ENCODE measurements around the gene NR2C2AP. TPM values are rescaled to one million over a fixed set of nuclear protein-coding genes. Genes with fewer than 3 reads are reported as not detected.
A peak's percentile ranks its signal among the peaks of the same experiment; 100 is the strongest.

Gene NR2C2AP
- total and polyA plus RNA-seq, 2 of the 13 experiments (the other 11 are each of a cell fraction or from before 2014, with no cell fraction given): 12.2 to 26.8 TPM

DNA sequence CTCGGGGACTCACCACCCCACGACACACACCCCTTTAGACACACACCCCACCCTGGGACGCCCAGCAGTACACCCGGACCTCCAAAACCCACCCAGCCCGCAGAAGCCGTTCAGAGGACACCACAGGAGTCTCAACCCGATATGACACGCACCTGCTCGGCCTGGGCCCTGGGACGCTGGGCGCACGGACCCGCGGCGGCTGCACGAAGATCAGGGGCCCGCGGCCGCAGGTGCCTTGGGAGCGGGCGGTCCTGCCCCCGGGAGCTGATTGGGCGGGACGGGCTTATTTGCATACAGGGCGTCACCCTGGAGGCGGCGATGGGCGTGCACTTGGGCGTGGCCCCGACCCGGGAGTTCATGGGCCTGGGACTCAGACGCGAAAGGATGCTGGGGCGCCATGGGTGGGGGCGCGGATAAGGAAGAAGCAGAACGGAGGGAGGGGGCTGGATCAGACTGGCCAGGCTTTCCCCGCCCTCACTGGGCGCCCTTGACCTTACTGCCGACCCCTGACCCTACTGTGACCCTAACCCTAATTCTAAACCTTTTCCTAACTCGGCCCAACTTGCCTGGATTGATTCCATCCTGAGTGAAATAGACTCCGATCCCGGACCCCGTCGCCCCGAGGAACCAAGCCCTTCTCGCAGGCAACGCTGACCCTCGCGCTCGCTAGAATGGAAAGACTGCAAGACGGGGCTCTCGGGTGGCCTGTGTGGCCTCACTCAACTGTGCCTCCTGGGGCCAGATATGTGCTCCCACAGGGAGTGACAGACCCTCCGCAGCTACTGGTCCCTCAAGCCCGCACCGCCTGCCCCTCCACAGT is 33.0 kb downstream of the NR2C2AP start, which contains the start of gene MEF2B (continued):
- TF ChIP-seq, protein P1, sequence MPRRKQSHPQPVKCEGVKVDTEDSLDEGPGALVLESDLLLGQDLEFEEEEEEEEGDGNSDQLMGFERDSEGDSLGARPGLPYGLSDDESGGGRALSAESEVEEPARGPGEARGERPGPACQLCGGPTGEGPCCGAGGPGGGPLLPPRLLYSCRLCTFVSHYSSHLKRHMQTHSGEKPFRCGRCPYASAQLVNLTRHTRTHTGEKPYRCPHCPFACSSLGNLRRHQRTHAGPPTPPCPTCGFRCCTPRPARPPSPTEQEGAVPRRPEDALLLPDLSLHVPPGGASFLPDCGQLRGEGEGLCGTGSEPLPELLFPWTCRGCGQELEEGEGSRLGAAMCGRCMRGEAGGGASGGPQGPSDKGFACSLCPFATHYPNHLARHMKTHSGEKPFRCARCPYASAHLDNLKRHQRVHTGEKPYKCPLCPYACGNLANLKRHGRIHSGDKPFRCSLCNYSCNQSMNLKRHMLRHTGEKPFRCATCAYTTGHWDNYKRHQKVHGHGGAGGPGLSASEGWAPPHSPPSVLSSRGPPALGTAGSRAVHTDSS (CRISPR knock-in tag; conservative IDR thresholded peaks at IDR 0.05): no peak
- no peak for TF ChIP-seq ZBTB7A (CRISPR knock-in tag; IDR thresholded peaks at IDR 0.05)
- TF ChIP-seq ZNF367 (CRISPR knock-in tag; IDR thresholded peaks at IDR 0.05; ENCODE audit: borderline replicate concordance): no peak
- TF ChIP-seq RBAK (CRISPR knock-in tag; IDR thresholded peaks at IDR 0.05): no peak
- no peak for TF ChIP-seq ZFP36 (IDR thresholded peaks at IDR 0.05; ENCODE audit: borderline replicate concordance, low read depth, low read length, partially characterized antibody)
- no peak for TF ChIP-seq ISX (CRISPR knock-in tag; conservative IDR thresholded peaks at IDR 0.05)
- TF ChIP-seq, protein P2, sequence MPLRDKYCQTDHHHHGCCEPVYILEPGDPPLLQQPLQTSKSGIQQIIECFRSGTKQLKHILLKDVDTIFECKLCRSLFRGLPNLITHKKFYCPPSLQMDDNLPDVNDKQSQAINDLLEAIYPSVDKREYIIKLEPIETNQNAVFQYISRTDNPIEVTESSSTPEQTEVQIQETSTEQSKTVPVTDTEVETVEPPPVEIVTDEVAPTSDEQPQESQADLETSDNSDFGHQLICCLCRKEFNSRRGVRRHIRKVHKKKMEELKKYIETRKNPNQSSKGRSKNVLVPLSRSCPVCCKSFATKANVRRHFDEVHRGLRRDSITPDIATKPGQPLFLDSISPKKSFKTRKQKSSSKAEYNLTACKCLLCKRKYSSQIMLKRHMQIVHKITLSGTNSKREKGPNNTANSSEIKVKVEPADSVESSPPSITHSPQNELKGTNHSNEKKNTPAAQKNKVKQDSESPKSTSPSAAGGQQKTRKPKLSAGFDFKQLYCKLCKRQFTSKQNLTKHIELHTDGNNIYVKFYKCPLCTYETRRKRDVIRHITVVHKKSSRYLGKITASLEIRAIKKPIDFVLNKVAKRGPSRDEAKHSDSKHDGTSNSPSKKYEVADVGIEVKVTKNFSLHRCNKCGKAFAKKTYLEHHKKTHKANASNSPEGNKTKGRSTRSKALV (CRISPR knock-in tag; IDR thresholded peaks at IDR 0.05): 0 out of 2 replicates have a peak, but pooled peaks have one; percentile 66
- peak; percentile 67 for TF ChIP-seq POLR2G (IDR thresholded peaks at IDR 0.05; ENCODE audit: low read depth, low read length)
- no peak for TF ChIP-seq GFI1 (CRISPR knock-in tag; IDR thresholded peaks at IDR 0.05; ENCODE audit: borderline replicate concordance)
- TF ChIP-seq, protein P3, sequence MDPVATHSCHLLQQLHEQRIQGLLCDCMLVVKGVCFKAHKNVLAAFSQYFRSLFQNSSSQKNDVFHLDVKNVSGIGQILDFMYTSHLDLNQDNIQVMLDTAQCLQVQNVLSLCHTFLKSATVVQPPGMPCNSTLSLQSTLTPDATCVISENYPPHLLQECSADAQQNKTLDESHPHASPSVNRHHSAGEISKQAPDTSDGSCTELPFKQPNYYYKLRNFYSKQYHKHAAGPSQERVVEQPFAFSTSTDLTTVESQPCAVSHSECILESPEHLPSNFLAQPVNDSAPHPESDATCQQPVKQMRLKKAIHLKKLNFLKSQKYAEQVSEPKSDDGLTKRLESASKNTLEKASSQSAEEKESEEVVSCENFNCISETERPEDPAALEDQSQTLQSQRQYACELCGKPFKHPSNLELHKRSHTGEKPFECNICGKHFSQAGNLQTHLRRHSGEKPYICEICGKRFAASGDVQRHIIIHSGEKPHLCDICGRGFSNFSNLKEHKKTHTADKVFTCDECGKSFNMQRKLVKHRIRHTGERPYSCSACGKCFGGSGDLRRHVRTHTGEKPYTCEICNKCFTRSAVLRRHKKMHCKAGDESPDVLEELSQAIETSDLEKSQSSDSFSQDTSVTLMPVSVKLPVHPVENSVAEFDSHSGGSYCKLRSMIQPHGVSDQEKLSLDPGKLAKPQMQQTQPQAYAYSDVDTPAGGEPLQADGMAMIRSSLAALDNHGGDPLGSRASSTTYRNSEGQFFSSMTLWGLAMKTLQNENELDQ (CRISPR knock-in tag; IDR thresholded peaks at IDR 0.05; ENCODE audit: borderline replicate concordance): no peak
- no peak for TF ChIP-seq ZNF337 (CRISPR knock-in tag; IDR thresholded peaks at IDR 0.05; ENCODE audit: borderline replicate concordance, low read depth)
- no peak for TF ChIP-seq SOX6 (IDR thresholded peaks at IDR 0.05)
- TF ChIP-seq SOX6 (CRISPR knock-in tag; IDR thresholded peaks at IDR 0.05): no peak; the same call in 1 of the 2 replicates
- TF ChIP-seq, protein P4, sequence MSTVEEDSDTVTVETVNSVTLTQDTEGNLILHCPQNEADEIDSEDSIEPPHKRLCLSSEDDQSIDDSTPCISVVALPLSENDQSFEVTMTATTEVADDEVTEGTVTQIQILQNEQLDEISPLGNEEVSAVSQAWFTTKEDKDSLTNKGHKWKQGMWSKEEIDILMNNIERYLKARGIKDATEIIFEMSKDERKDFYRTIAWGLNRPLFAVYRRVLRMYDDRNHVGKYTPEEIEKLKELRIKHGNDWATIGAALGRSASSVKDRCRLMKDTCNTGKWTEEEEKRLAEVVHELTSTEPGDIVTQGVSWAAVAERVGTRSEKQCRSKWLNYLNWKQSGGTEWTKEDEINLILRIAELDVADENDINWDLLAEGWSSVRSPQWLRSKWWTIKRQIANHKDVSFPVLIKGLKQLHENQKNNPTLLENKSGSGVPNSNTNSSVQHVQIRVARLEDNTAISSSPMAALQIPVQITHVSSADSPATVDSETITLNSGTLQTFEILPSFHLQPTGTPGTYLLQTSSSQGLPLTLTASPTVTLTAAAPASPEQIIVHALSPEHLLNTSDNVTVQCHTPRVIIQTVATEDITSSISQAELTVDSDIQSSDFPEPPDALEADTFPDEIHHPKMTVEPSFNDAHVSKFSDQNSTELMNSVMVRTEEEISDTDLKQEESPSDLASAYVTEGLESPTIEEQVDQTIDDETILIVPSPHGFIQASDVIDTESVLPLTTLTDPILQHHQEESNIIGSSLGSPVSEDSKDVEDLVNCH (CRISPR knock-in tag; IDR thresholded peaks at IDR 0.05): no peak
- TF ChIP-seq, protein P5, sequence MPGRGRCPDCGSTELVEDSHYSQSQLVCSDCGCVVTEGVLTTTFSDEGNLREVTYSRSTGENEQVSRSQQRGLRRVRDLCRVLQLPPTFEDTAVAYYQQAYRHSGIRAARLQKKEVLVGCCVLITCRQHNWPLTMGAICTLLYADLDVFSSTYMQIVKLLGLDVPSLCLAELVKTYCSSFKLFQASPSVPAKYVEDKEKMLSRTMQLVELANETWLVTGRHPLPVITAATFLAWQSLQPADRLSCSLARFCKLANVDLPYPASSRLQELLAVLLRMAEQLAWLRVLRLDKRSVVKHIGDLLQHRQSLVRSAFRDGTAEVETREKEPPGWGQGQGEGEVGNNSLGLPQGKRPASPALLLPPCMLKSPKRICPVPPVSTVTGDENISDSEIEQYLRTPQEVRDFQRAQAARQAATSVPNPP (CRISPR knock-in tag; IDR thresholded peaks at IDR 0.05): no peak
- no peak for TF ChIP-seq ZNF572 (CRISPR knock-in tag; IDR thresholded peaks at IDR 0.05)
- no peak for TF ChIP-seq SSRP1 (CRISPR knock-in tag; IDR thresholded peaks at IDR 0.05)
- TF ChIP-seq ZNF674 (CRISPR knock-in tag; IDR thresholded peaks at IDR 0.05; ENCODE audit: low read depth): no peak
- no peak for TF ChIP-seq PCBP1 (IDR thresholded peaks at IDR 0.05; ENCODE audit: borderline replicate concordance, low read depth, low read length)
- no peak for TF ChIP-seq ZC3H4 (CRISPR knock-in tag; IDR thresholded peaks at IDR 0.05; ENCODE audit: borderline replicate concordance)

Measured in HepG2 (cell line).